NT2/D1 (cell line): ENCODE data around the gene DOK5.

ENCODE experiments used
- YY1 ChIP-seq: IDR thresholded peaks from 2 replicates; pipeline ENCODE4 v1.6.1; 2011; ENCODE audit not compliant: insufficient read length, insufficient read depth
- ZNF274 ChIP-seq: IDR thresholded peaks from 2 replicates; pipeline ENCODE4 v1.6.1; 2011; ENCODE audit warnings: mild to moderate bottlenecking, low read depth, low read length

DNA sequence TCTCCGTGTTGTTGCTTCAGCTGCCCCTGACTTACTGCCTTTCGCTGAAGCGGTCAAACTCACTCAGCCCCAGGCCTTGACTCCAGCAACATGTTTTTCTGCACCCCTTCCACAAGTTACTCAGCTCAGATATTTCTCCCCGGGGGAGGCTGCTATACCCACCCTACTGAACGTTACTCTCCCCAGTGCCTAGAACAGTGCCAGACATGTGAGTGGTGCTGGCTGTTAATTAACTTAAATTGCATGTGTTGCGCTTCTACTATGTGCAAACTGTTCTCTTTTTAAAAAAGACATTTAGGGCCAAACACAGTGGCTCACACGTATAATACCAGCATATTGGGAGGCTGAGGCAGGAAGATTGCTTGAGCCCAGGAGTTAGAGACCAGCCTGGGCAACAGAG is 41.2 kb upstream of the DOK5 start:
- TF ChIP-seq ZNF274, result no peak
- TF ChIP-seq YY1, result no peak
